Measurements from ENCODE around the gene SKI.

DNA sequence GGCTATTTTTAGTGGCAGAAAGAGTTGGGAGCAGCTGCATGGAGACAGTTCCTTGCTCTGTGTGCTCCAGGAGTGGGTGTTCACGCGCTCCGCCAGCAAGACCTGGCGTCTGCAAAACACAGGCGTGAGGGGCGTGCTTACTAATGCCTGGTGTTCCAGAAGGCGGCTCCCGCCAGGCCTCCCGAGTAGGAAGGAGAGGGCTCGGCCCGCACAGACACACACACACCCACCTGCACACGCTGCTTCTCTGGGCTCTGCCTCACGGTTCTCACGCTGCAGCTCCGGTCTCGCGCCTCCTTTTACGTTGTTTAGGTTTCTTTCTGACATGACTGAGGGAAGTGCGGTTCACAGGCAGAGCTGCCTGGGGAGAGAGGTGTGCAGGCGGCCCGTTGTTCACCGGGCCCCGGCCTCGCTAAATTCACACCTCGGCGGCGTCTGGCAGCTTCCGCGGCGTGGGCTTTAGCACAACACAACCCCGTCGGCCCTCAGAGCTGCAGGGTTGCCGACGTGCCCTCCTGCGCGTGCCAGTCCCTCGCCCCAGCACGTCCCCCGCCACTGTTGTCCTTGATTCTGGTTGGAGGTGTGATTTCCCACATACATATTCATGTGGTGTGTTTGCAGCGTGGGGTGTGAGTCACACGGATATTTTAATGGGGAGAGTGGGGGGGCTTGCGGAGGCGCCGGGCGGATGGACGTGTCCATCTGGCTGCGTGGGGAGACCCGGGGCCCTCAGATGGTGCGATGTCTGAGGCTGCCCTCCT, 77.0 kb downstream of the SKI start:
- TF ChIP-seq ZNF274 (IDR thresholded peaks at IDR 0.05; ENCODE audit: low read depth, low read length) (no peak), YY1 (IDR thresholded peaks at IDR 0.05; ENCODE audit: insufficient read depth, insufficient read length) (no peak)
